Colonic mucosa (tissue), 4 donors: Measurements from ENCODE around the gene PCNX3. TPM values are rescaled to one million over a fixed set of nuclear protein-coding genes. Genes with fewer than 3 reads are reported as not detected.
"Not testable (repeated sequence)": the region's sequence is repeated elsewhere in the genome, so short reads cannot be mapped to it uniquely, and the experiment has no call there.

Source experiments
- DNase-seq: peaks from one replicate; pipeline ENCODE4 v3.0.0-alpha.2; 2020
- H3K27ac ChIP-seq: fragments of 200-600 bp; one replicate; pipeline ENCODE4 v1.8.0; 2021
- H3K27me3 ChIP-seq: fragments of 200-600 bp; one replicate; pipeline ENCODE4 v1.8.0; 2021
- H3K36me3 ChIP-seq: fragments of 200-600 bp; one replicate; pipeline ENCODE4 v1.8.0; 2021
- H3K4me1 ChIP-seq: fragments of 200-600 bp; one replicate; pipeline ENCODE4 v1.8.0; 2021; ENCODE audit warnings: mild to moderate bottlenecking
- H3K4me3 ChIP-seq: fragments of 200-600 bp; one replicate; pipeline ENCODE4 v1.8.0; 2021
- H3K9ac ChIP-seq, 2 donors: one replicate each; pipeline ENCODE4 v1.7.0; 2013; ENCODE audit warnings: control low read depth in 2 of 2, low read depth in 2 of 2, low read length in 2 of 2
- H3K9me3 ChIP-seq: fragments of 200-600 bp; one replicate; pipeline ENCODE4 v1.8.0; 2021
- CTCF ChIP-seq: fragments of 200-600 bp; IDR thresholded peaks from one replicate; pipeline ENCODE4 v1.8.0; 2022; ENCODE audit warnings: antibody characterized with exemption, mild to moderate bottlenecking
- intact Hi-C: fragments of 100-400 bp; cut with DNase I; formaldehyde crosslinking; loops from one replicate; pipeline ENCODE4 v1.14.1; 2022
- microRNA-seq: library from miRNA; unstranded; fragments of <30 nt; microRNA quantifications from one replicate; pipeline ENCODE4, GENCODE V29; 2019
- total RNA-seq, 2 donors: library from RNA; stranded (reverse); fragmentation: NEBNext Ultra II Directional in 1 of 2; extraction: Animal tissue kit (Norgen Biotek cat#: 25700) in 1 of 2; gene quantifications; one replicate each; pipeline ENCODE4 v1.2.1, GENCODE V29; 2021
- donor health status: healthy.
- donor health status: DM: no; HTN: no; CAD: no.
- donor health status: DM: no; HTN: no; CAD: no.

The PCNX3 gene
- total RNA-seq, 2 donors from 2014 or later = 41.5 to 72.4 TPM

DNA sequence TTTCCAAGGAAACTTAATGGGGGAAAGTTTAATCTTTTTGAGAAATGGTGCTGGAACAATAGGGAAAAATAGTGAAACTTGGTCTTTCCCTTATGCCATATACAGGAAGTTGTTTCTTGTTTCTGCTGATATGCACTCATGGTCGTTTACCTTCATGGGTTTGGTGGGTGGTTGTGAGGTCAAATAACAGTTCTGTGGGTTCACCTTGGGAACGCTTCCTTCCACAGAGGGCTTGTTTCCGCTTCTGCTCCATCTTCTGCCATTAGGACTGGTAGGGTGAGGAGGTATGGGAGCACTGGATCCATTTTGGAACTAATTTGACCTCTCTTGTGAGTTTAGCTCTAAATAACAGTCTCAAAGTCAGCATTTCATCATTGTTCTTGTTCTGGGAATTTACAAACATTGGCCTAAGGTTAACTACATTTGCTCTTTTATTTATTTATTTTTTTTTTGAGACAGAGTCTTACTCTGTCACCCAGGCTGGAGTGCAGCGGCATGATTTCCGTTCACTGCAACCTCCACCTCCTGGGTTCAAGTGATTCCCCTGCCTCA lies 64.7 kb downstream of the PCNX3 start:
- Histone ChIP-seq H3K27me3 (no peaks in the 10 kb centered on the region), H3K4me3 (no peak overlapping the region), H3K9ac (no peak overlapping the region), H3K36me3 (no peaks in the 10 kb centered on the region), H3K27ac (no peak overlapping the region), H3K9me3 (no peaks in the 10 kb centered on the region), H3K4me1 (peaks cover 3% of the 10 kb centered on the region)
- no peak for DNase-seq
- no peak for TF ChIP-seq CTCF
- intact Hi-C loops = no loop called here

- H3K9me3 ChIP-seq, DNase-seq, H3K36me3 ChIP-seq, H3K27ac ChIP-seq, H3K4me1 ChIP-seq, H3K27me3 ChIP-seq, H3K4me3 ChIP-seq, H3K9ac ChIP-seq, intact Hi-C loops: not testable (repeated sequence)
Observed at GRCh38 chr11:65683480-65683879, 67.9 kb downstream of the PCNX3 start.

DNA sequence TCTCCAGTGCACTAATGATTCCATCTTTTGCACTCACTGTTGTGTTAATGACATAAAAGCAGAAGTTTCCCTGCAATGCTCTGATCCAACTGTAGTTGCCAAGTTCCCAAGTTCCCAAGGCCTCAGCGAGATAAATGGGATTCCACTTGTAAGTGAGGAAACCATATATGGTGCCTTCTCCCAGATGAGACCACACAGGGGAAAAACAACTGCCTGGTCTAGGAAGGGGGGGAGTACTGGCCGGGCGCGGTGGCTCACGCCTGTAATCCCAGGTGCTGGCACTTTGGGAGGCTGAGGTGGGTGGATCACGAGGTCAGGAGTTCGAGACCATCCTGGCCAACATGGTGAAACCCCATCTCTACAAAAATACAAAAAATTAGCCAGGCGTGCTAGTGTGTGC lies 70.4 kb downstream of the PCNX3 start:
- no peak for DNase-seq
- H3K4me1 ChIP-seq = peaks cover 3% of the 10 kb centered on the region
- intact Hi-C loops = no loop called here
- no peaks in the 10 kb centered on the region for H3K36me3 ChIP-seq
- H3K27ac ChIP-seq = no peak overlapping the region
- H3K27me3 ChIP-seq = no peaks in the 10 kb centered on the region
- no peaks in the 10 kb centered on the region for H3K9me3 ChIP-seq
- no peak overlapping the region for H3K9ac ChIP-seq
- no peak for TF ChIP-seq CTCF
- no peak overlapping the region for H3K4me3 ChIP-seq

Small RNA genes lying within 50 kb of the gene (microRNA-seq; reads per million reads assigned to microRNA genes)
- gene MIR4489 = not detected
- not detected for gene MIR4690

Other genes with a start within 250 kb of the PCNX3 start
- gene SLC25A45, start 233.1 kb upstream of the PCNX3 start, total RNA-seq = 1 to 10 TPM; 4.4 to 6.9 TPM
- 10 to 100 TPM; 30.7 to 43.9 TPM for gene FRMD8, start 229.1 kb upstream of the PCNX3 start, total RNA-seq
- 100 to 1,000 TPM; 269 to 502 TPM for gene NEAT1, start 193.0 kb upstream of the PCNX3 start, total RNA-seq
- gene MALAT1, start 116.7 kb upstream of the PCNX3 start, total RNA-seq = 1,000 to 10,000 TPM; 4,716 to 6,071 TPM
- gene SCYL1, start 90.7 kb upstream of the PCNX3 start, total RNA-seq = 10 to 100 TPM; 59.2 to 84.1 TPM
- 10 to 100 TPM; 27.3 to 31.1 TPM for gene LTBP3, start 57.4 kb upstream of the PCNX3 start, total RNA-seq
- gene ZNRD2, start 45.3 kb upstream of the PCNX3 start, total RNA-seq = 10 to 100 TPM; 16.6 to 30.8 TPM
- 10 to 100 TPM; 27.4 to 32.2 TPM for gene FAM89B, start 43.2 kb upstream of the PCNX3 start, total RNA-seq
- gene EHBP1L1, start 39.7 kb upstream of the PCNX3 start, total RNA-seq = 10 to 100 TPM; 58.5 to 78.5 TPM
- under 1 TPM; 0.40 to 0.69 TPM for gene KCNK7, start 20.0 kb upstream of the PCNX3 start, total RNA-seq
- gene MAP3K11, start 1.6 kb upstream of the PCNX3 start, total RNA-seq = 100 to 1,000 TPM in 1 of 2 donors, 10 to 100 TPM in 1; 92.7 to 102 TPM
- gene SIPA1, start 22.3 kb downstream of the PCNX3 start, total RNA-seq = 10 to 100 TPM; 21.0 to 33.0 TPM
- gene RELA, start 47.1 kb downstream of the PCNX3 start, total RNA-seq = 10 to 100 TPM; 58.7 to 68.3 TPM
- gene KAT5, start 96.5 kb downstream of the PCNX3 start, total RNA-seq = 10 to 100 TPM; 65.3 to 83.4 TPM
- 10 to 100 TPM; 26.1 to 58.1 TPM for gene RNASEH2C, start 105.0 kb downstream of the PCNX3 start, total RNA-seq
- gene AP5B1, start 165.2 kb downstream of the PCNX3 start, total RNA-seq = 10 to 100 TPM; 17.6 to 20.1 TPM
- 10 to 100 TPM; 29.0 to 32.9 TPM for gene OVOL1, start 171.3 kb downstream of the PCNX3 start, total RNA-seq
- gene SNX32, start 218.2 kb downstream of the PCNX3 start, total RNA-seq = 1 to 10 TPM; 1.6 to 1.9 TPM
- gene CFL1, start 242.4 kb downstream of the PCNX3 start, total RNA-seq = 1,000 to 10,000 TPM; 1,832 to 1,932 TPM
- gene MUS81, start 244.7 kb downstream of the PCNX3 start, total RNA-seq = 10 to 100 TPM; 47.2 to 62.5 TPM